NT2/D1 (cell line): ENCODE data around the gene ECT2.

Experiments used
- SUZ12 ChIP-seq: IDR thresholded peaks from 2 replicates; pipeline ENCODE4 v1.6.1; 2011; ENCODE audit not compliant: insufficient read length, insufficient read depth; ENCODE audit errors: extremely low read depth
- ZNF274 ChIP-seq: IDR thresholded peaks from 2 replicates; pipeline ENCODE4 v1.6.1; 2011; ENCODE audit warnings: mild to moderate bottlenecking, low read depth, low read length

DNA sequence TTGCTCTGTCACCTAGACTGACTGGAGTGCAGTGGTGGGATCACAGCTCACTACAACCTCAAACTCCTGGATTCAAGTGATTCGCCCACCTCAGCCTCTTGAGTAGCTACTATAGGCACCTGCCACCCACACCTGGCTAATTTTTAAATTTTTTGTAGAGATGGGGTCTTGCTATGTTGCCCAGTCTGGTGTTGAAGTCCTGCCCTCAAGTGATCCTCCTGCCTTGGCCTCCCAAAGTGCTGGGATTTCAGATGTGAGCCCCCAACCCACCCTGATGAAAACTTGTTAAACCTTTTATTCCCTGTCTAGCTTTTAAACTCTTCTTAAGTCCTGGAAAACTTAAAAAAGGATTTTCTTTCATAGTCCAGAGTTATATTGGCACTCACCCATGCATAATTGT lies 2.6 kb downstream of the ECT2 start:
- no peak for TF ChIP-seq ZNF274
- no peak for TF ChIP-seq SUZ12
